GM21528 (cell line): ENCODE measurements around the gene FTO.

ENCODE experiments used
- ATAC-seq: cut with Tn5 transposase; IDR thresholded peaks from one replicate; pipeline ENCODE4 v1.9.1; 2021; ENCODE audit warnings: mild to moderate bottlenecking, moderate library complexity; ENCODE audit not compliant: unreplicated experiment, low FRiP score

FTO gene

DNA sequence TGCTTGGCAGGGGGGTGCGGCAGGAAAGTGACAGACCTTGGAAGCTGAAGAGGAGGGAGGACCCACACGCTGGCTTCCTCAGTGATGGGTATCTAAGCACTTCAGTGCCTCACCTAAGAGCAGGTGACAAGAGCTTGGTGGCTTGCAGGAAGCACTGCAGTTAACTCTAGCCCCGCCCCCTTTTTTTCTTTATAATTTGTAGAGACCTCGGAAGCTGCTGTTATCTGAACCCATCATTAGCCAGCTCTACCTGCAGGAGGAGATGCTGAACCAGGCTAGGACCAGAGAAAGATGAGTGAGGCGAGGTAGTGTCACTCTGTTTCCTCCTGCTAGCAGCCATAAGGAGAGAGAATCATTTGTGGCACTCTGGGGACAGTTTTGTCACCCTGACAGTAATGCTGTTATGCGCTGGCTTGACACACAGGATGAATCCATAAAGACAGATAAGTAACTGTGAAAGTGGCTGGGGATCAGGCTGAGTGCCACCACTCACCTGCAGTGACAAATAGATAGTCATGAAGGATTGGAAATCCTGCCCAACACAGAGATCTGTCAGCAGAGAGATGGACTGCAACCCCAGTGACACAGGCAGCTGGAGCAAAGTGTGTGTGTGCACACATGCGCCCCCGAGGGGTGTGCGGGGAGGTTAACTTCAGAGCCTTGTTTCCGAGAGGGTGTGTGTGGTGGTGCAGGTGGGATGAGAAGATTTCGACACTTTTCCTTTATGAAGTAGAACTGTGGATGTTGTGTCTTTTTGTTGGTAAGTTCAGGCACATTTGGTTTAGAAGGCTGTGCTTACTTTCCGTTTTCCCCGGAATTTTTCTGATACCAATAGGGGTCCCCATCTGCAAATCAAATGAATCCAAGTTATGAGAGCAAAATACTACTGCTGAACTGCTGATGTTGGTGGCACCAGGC is 358.7 kb downstream of the FTO start:
- no peak for ATAC-seq

DNA sequence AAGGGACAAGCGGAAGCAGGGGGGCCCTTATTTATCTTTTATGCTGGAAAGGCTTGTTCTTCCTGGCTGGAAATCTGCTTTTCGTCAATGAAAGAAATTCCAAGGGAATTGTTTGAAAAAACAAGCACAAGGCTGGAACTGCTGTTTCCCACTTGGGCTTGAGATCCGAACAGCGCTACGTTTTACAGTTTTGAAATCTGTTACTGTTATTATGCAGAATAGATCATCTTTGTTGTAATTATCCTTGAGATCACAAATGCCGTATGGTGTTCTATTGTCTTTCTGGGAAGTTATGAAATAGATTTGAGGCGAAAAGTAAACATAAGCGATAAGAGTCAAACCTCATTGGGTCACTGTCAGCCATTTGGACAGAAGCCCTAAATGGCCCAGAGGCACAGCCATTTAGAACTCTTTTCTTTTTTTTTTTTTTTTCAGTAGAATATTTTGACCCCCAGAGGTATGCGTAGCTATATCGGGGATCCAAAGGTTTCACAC is 359.4 kb downstream of the FTO start:
- ATAC-seq: no peak

DNA sequence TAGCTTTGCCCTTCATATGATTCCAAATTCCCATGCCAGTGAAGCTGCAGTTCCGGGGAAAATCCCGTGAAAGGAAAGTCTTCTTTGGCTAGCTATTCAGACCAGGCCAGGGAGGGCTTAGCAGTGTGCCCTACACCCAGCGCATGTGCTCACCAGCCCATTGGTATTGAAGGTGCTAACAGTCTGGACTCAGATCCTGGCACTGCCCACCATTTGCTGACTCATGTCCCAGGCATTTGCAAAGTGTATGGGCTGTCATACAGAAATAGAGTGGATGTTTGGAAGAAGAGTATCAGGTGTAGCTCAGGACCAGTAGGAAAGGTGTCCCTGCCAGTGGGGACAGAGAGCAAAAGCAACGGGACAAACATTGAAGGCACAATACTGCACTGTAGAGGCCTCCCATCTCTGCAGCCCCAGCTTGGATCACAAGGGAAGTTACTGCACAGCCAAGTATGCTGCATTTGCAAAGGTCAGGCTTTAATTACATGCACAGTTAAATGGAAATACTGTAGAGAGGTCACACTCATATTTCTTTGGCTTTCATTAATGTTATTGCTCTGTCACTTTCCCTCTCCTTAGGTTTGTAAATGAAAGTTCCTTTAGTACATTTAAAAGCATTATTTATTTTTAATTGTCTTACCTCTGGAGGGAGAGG is 362.6 kb downstream of the FTO start:
- ATAC-seq: no peak

GRCh38 chr16:54067322-54068065 is 363.5 kb downstream of the FTO start:
- ATAC-seq: no peak

- ATAC-seq: no peak
These were observed 364.3 kb downstream of the FTO start for GRCh38 chr16:54068212-54068611.

GRCh38 chr16:54069601-54070239 is 365.8 kb downstream of the FTO start:
- ATAC-seq: no peak

DNA sequence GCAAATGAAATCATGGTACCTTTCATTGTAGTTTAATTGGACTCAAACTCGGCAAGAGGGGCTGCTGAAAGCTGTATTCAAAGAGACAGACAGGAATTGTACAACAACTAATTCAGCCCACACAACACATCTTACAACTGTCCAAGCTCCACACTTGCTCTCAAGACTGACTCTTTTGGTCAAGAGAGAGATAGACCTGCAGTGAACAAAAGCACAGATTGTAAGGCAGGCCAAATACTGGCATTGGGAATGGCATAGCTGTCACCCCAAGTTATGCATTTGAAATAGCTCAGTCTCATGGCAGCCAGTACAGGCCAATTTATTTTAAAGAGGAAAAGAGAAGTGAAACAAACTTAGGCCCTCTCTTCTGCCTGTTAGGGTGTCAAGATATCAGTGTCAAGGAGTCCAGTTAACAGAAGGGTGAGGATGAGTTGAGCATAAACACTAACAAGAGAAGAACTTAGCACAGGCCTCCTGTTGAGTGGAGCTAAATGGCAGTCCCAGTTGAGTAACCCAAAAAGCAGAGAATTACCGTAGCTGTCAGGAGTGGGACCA is 366.9 kb downstream of the FTO start:
- no peak for ATAC-seq

DNA sequence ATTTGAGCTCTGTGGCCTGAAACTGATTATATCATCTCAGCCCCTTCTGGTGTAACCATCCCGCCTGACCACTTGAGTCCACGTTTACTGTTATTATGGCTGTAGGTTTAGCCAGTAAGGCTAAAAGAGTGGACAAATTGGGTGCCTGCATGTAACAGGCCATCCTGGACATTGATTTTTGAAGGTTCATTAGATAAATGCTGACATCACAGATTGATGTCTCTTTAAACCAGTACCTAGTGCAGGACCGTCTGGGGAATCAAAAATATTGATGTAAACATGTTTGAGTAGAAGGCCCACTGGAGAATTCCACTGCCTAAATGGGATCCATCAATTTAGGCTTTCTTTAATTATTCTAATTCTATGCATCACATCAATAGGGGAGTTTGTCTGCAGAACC is 367.6 kb downstream of the FTO start:
- no peak for ATAC-seq

- ATAC-seq: no peak
These were observed 368.3 kb downstream of the FTO start for GRCh38 chr16:54072237-54072636.

GRCh38 chr16:54073356-54073755 is 369.4 kb downstream of the FTO start:
- ATAC-seq: no peak

DNA sequence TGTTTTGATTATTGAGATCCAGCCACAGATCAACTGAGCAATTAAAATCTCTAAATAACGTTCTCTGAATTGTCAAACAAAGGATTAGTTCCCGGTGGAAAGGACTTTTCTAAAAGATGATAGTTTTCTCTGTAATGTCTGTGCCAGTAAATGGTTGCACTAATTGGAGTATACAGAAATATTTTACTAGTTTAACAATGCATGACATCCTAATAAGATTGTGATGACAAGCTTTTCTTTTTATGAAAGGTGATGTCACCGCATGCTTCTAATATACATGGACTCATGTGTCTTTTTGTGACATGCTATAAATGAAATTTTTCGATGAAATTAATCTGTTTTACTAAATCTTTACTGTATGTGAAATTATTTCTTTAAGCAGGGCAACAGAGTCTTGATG is 371.5 kb downstream of the FTO start:
- ATAC-seq: no peak

DNA sequence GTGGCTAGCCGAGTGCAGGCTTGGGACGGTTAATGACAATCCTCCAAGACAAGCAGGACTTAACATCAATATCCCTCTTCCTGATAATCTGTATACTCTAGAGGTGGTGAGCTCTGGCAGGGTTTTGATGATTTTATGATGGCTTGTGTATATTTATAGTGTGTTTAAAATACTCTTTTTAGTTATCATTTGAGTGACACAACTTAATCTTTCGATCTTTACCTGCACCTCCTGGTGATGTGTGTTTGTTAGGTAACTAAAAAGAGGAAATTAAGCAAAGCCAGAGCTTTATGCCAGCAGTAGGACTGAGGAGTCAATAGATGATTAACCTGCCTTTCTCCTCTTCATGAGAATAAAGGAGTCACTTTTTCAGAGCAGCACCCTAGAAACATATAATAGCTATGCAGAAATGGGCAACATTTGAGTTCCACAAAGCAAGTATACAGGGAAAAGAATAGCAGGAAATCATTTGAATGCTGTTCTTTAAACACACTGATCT is 372.1 kb downstream of the FTO start:
- ATAC-seq: no peak

GRCh38 chr16:54077050-54077821 is 373.3 kb downstream of the FTO start:
- ATAC-seq: no peak

DNA sequence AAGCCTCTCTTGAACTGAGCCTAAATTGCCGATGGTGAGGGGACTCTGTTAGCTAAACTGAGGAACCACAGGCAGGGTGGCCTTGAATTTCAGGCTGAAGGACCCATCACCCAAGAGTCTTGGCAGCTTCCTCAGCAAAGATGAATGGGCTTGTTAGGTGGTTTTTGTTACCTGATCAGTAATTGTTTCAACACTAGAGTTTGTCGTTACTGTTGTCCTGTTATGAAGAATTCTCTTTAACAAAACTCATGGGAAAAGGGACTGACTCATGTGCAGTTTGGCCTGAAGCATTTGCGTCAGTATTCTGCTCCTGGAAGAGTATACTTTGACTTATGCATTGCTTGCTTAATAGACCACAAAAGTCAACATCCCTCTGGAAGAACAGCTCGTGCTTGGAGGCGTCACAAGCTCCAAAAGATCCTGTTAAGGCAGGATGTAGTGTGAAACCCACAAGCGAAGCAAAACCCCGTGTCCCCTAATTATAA is 376.6 kb downstream of the FTO start:
- ATAC-seq: no peak

GRCh38 chr16:54086791-54087190 is 382.8 kb downstream of the FTO start:
- ATAC-seq: no peak

DNA sequence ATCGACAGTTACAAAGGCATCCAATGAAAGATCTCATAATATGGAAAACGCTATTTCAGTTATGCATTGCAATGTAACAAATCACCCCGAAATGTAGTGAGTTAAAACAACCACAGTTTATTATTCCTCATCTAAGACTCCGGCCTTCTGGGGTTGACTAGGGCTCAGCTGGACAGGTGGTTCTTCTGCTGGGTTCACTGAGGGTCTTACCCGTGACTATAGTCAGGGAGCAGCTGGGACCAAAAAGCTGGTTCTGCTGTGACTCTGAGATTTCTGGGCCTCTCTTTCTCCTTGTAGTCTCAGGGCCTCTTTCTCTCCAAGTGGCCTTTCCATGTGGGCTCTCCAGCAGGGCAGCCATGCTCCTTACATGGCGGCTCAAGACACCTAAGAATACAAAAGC is 386.6 kb downstream of the FTO start:
- ATAC-seq: no peak

GRCh38 chr16:54093281-54093680 is 389.3 kb downstream of the FTO start:
- no peak for ATAC-seq

GRCh38 chr16:54094641-54095040 is 390.7 kb downstream of the FTO start:
- no peak for ATAC-seq

DNA sequence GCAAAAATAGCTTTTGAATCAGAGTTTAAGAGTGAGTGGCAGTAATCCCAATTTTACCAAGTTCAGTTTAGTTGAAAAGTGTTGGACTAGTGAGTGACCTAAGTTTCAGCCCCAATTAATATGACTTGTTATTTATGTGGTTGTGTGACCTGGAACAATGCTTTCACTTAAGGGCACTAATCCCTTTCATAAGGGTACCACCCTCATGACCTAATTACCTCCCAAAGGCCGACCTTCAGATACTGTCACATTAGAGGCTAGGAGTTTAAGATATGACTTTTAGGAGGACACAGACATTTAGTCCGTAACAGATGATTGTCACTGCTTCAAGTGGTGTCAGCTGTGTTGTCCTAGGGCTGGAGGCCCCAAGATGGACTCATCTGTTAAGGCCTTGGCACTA is 392.7 kb downstream of the FTO start:
- ATAC-seq: no peak
